Caco-2 (cell line): ENCODE data around the gene IL2RA. TPM values are rescaled to one million over a fixed set of nuclear protein-coding genes. Genes with fewer than 3 reads are reported as not detected.
"Not testable (repeated sequence)": the region's sequence is repeated elsewhere in the genome, so short reads cannot be mapped to it uniquely, and the experiment has no call there.

Experiments used
- BruUV-seq: library from RNA; stranded (reverse); fragments of 400-500 nt; replicated peaks from 2 replicates; lab custom pipeline; 2021; lab: Mats Ljungman, UMichigan
- CTCF ChIA-PET: fragments of 300-600 bp; sonication (Branson Sonifier 250); formaldehyde crosslinking; loops from one replicate; lab custom pipeline; 2022; ENCODE audit warnings: antibody characterized with exemption; lab: Charles Lee
- POLR2A ChIA-PET: fragments of 300-600 bp; sonication (Branson Sonifier 250); formaldehyde crosslinking; loops from one replicate; lab custom pipeline; 2022; ENCODE audit warnings: antibody characterized with exemption; lab: Charles Lee
- DNase-seq, 2 experiments: peaks; one replicate each; pipeline versions ENCODE4 v3.0.0 to v3.0.0-alpha.2; 2020 to 2022
- H3K27me3 ChIP-seq: replicated peaks from 2 replicates; pipeline ENCODE4 v1.6.0; 2011; ENCODE audit warnings: low read length; ENCODE audit not compliant: control insufficient read depth, insufficient read depth
- H3K36me3 ChIP-seq: 2 replicates; pipeline ENCODE4 v1.5.1; 2011; ENCODE audit warnings: low read length; ENCODE audit not compliant: control insufficient read depth, insufficient read depth
- H3K4me1 ChIP-seq: fragments of 250-450 bp; sonication (Bioruptor Pico); 2 replicates; pipeline ENCODE4 v1.5.1; 2020; ENCODE audit warnings: mild to moderate bottlenecking
- H3K4me3 ChIP-seq: 2 replicates; pipeline ENCODE4 v1.5.1; 2011; ENCODE audit warnings: low read depth, mild to moderate bottlenecking, control low read depth, low read length
- H3K9me3 ChIP-seq: fragments of 250-450 bp; sonication (Bioruptor Pico); 2 replicates; pipeline ENCODE4 v1.5.1; 2020; ENCODE audit warnings: mild to moderate bottlenecking, moderate library complexity
- H3K27ac Mint-ChIP-seq: one replicate; pipeline ENCODE4 v1.8.0; 2022; ENCODE audit warnings: mixed read lengths; ENCODE audit not compliant: unreplicated experiment
- H3K27me3 Mint-ChIP-seq: one replicate; pipeline ENCODE4 v1.8.0; 2022; ENCODE audit warnings: mixed read lengths; ENCODE audit not compliant: insufficient read depth, unreplicated experiment
- H3K36me3 Mint-ChIP-seq: one replicate; pipeline ENCODE4 v1.8.0; 2022; ENCODE audit warnings: mild to moderate bottlenecking, mixed read lengths; ENCODE audit not compliant: insufficient read depth, unreplicated experiment
- H3K4me1 Mint-ChIP-seq: one replicate; pipeline ENCODE4 v1.8.0; 2022; ENCODE audit warnings: low read depth, mixed read lengths; ENCODE audit not compliant: unreplicated experiment
- H3K4me3 Mint-ChIP-seq: one replicate; pipeline ENCODE4 v1.8.0; 2022; ENCODE audit warnings: mild to moderate bottlenecking, moderate library complexity, mixed read lengths; ENCODE audit not compliant: unreplicated experiment
- H3K9me3 Mint-ChIP-seq: one replicate; pipeline ENCODE4 v1.8.0; 2022; ENCODE audit warnings: mixed read lengths; ENCODE audit not compliant: unreplicated experiment
- CTCF ChIP-seq, 2 experiments: fragments of 200-600 bp in 1 of 2; IDR thresholded peaks; 1 replicate in 1 of 2; 2 replicates in 1 of 2; pipeline versions ENCODE4 v1.5.1 to v1.8.0; 2011 to 2022; ENCODE audit warnings: antibody characterized with exemption in 1 of 2, control low read depth in 1 of 2, inconsistent platforms in 1 of 2, low read depth in 1 of 2, low read length in 1 of 2, mild to moderate bottlenecking in 1 of 2, moderate library complexity in 1 of 2; ENCODE audit not compliant: insufficient read depth in 1 of 2, severe bottlenecking in 1 of 2, unreplicated experiment in 1 of 2
- intact Hi-C: fragments of 100-400 bp; cut with micrococcal nuclease; formaldehyde crosslinking; loops from one replicate; pipeline ENCODE4 v1.10.0; 2022; ENCODE audit not compliant: unreplicated experiment
- total RNA-seq: library from RNA; stranded (reverse); gene quantifications from 2 replicates; pipeline ENCODE4 v1.2.3, GENCODE V29; 2022

The IL2RA gene
- total RNA-seq, 1 experiment from 2014 or later: not detected

GRCh38 chr10:5964736-5965135, 97.4 kb downstream of the IL2RA start:
- peak in 1 of 2 experiments; percentile 21 for DNase-seq
- Histone ChIP-seq H3K27me3 (no peaks in the 10 kb centered on the region; the same call in 1 of the 2 replicates), H3K4me1 (no peaks in the 10 kb centered on the region), H3K4me3 (no peak overlapping the region), H3K36me3 (no peaks in the 10 kb centered on the region), H3K9me3 (no peaks in the 10 kb centered on the region)
- no peaks in the 10 kb centered on the region for H3K4me1 Mint-ChIP-seq
- H3K36me3 Mint-ChIP-seq: no peaks in the 10 kb centered on the region
- TF ChIP-seq CTCF (IDR thresholded peaks at IDR 0.05; ENCODE audit: insufficient read depth in 1 of 2, low read depth in 1 of 2, low read length in 1 of 2, severe bottlenecking in 1 of 2, unreplicated experiment in 1 of 2): no peak
- H3K9me3 Mint-ChIP-seq: no peaks in the 10 kb centered on the region
- H3K27ac Mint-ChIP-seq: no peak overlapping the region
- no peaks in the 10 kb centered on the region for H3K27me3 Mint-ChIP-seq
- H3K4me3 Mint-ChIP-seq: no peak overlapping the region
- CTCF ChIA-PET: no interaction called here
- intact Hi-C loops: no loop called here
- no TSS peak for BruUV-seq
- POLR2A ChIA-PET: no interaction called here

GRCh38 chr10:5963591-5963990, 98.6 kb downstream of the IL2RA start:
- intact Hi-C loops: no loop called here
- H3K27ac Mint-ChIP-seq: no peak overlapping the region

GRCh38 chr10:5963071-5963470, 99.1 kb downstream of the IL2RA start:
- no peaks in the 10 kb centered on the region for H3K4me1 ChIP-seq
- Mint-ChIP-seq H3K4me3 (no peak overlapping the region), H3K36me3 (no peaks in the 10 kb centered on the region), H3K4me1 (no peaks in the 10 kb centered on the region), H3K27ac (no peak overlapping the region), H3K9me3 (no peaks in the 10 kb centered on the region), H3K27me3 (no peaks in the 10 kb centered on the region)
- no peaks in the 10 kb centered on the region for H3K36me3 ChIP-seq
- BruUV-seq: no TSS peak
- H3K9me3 ChIP-seq: no peaks in the 10 kb centered on the region
- intact Hi-C loops: no loop called here
- POLR2A ChIA-PET: no interaction called here
- DNase-seq: peak in 1 of 2 experiments; percentile 17
- CTCF ChIA-PET: no interaction called here
- TF ChIP-seq CTCF (IDR thresholded peaks at IDR 0.05; ENCODE audit: insufficient read depth in 1 of 2, low read depth in 1 of 2, low read length in 1 of 2, severe bottlenecking in 1 of 2, unreplicated experiment in 1 of 2): no peak
- H3K27me3 ChIP-seq: no peaks in the 10 kb centered on the region; the same call in 1 of the 2 replicates
- H3K4me3 ChIP-seq: no peak overlapping the region

More at GRCh38 chr10:5963591-5963990, 98.6 kb downstream of the IL2RA start:
- H3K9me3 ChIP-seq: no peaks in the 10 kb centered on the region
- no peaks in the 10 kb centered on the region for H3K4me1 ChIP-seq
- Mint-ChIP-seq H3K27me3 (no peaks in the 10 kb centered on the region), H3K36me3 (no peaks in the 10 kb centered on the region), H3K4me3 (no peak overlapping the region), H3K4me1 (no peaks in the 10 kb centered on the region), H3K9me3 (no peaks in the 10 kb centered on the region)
- H3K4me3 ChIP-seq: no peak overlapping the region
- BruUV-seq: no TSS peak
- DNase-seq: peak in 1 of 2 experiments; percentile 26
- TF ChIP-seq CTCF (IDR thresholded peaks at IDR 0.05; ENCODE audit: insufficient read depth in 1 of 2, low read depth in 1 of 2, low read length in 1 of 2, severe bottlenecking in 1 of 2, unreplicated experiment in 1 of 2): no peak
- no peaks in the 10 kb centered on the region; the same call in 1 of the 2 replicates for H3K27me3 ChIP-seq
- ChIA-PET CTCF (no interaction called here), POLR2A (no interaction called here)
- no peaks in the 10 kb centered on the region for H3K36me3 ChIP-seq

- H3K4me3 ChIP-seq, H3K9me3 ChIP-seq, H3K4me1 ChIP-seq, H3K9me3 Mint-ChIP-seq, H3K27ac Mint-ChIP-seq, CTCF ChIA-PET, H3K4me1 Mint-ChIP-seq, H3K36me3 Mint-ChIP-seq, H3K27me3 Mint-ChIP-seq, H3K36me3 ChIP-seq, H3K27me3 ChIP-seq, BruUV-seq, H3K4me3 Mint-ChIP-seq, intact Hi-C loops: not testable (repeated sequence)
- peak in 1 of 2 experiments; percentile 27 for DNase-seq
- POLR2A ChIA-PET: interaction anchor here (0.7 kb wide), 1 partner anchor 110 kb away, joined by 13 read pairs; no protein-coding TSS in a partner anchor
These were observed 99.7 kb downstream of the IL2RA start for GRCh38 chr10:5962358-5962940.
